Activated CD4-positive, alpha-beta T cell treated with anti-CD3 and anti-CD28 coated beads, Interleukin-2, amount 50 U/mL, for 1 hour (primary cell): ENCODE data around the gene MELK.

Source experiments
- DNase-seq: peaks from one replicate; pipeline ENCODE4 v3.0.0-alpha.2; 2020

MELK gene

DNA sequence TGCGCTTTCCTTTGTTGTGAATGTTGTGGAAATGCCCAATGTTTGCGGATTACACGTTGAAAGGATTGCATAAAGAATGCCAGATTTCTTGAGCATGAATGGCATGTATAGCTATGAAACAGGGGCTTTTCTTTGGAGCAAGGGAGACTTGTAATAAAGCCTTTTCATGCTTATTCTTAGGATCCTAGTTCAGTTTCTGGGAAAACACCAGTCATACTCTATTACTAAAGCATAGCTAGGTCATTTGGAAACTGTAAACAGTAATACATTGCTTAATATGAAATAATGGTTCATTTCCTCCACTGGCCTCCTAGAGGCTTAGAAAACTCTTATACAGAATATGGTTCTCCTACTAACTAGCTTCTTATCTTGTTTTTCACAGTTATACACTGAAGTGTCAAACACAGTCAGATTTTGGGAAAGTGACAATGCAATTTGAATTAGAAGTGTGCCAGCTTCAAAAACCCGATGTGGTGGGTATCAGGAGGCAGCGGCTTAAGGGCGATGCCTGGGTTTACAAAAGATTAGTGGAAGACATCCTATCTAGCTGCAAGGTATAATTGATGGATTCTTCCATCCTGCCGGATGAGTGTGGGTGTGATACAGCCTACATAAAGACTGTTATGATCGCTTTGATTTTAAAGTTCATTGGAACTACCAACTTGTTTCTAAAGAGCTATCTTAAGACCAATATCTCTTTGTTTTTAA lies 104.2 kb downstream of the MELK start:
- DNase-seq = no peak

DNA sequence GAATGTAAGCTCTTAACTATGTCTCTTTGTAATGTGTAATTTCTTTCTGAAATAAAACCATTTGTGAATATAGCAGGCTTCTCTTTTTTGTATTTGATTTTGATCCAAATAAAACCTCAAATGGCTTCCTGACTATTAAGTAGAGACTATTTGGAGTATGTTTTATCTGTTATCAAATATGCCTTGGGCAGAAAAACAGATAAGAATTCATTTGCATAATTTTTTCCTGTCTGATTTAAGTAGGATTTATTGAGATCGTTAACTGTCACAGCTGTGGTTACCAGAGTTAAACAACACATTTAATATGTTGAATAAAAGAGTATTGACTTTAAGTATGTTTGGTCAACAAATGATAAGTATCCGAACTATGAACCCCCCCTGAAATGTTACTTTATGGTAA lies 104.9 kb downstream of the MELK start:
- DNase-seq = no peak

DNA sequence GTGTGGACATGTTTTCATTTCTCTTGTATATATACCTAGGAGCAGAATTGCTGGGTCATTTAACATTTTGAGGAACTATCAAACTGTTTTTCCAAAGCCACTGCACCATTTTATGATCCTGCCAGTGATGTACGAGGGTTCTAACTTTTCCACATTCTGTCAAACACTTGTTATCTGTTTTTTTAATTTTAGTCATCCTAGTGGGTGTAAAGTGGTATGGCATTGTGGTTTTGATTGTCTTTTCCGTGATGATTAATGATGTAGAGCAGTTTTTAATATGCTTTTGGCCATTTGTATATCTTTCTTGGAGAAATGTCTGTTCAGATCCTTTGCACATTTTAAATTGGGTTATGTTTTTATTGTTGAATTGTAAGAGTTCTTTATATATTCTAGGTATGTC lies 107.0 kb downstream of the MELK start:
- no peak for DNase-seq

DNA sequence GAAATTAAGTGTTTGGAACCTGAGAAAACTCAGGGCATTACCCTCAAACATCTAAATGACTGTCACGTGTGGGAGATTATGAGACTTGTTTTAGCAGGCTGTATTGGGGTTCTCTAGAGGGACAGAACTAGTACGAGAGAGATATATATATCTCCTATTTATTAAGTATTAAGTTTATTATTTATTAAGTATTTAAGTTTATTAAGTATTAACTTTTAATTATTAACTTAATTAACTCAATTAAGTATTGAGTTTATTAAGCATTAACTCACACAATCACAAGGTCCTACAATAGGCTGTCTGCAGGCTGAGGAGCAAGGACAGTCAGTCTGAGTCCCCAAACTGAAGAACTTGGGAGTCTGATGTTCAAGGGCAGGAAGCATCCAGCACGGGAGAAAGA lies 113.8 kb downstream of the MELK start:
- DNase-seq = no peak

DNA sequence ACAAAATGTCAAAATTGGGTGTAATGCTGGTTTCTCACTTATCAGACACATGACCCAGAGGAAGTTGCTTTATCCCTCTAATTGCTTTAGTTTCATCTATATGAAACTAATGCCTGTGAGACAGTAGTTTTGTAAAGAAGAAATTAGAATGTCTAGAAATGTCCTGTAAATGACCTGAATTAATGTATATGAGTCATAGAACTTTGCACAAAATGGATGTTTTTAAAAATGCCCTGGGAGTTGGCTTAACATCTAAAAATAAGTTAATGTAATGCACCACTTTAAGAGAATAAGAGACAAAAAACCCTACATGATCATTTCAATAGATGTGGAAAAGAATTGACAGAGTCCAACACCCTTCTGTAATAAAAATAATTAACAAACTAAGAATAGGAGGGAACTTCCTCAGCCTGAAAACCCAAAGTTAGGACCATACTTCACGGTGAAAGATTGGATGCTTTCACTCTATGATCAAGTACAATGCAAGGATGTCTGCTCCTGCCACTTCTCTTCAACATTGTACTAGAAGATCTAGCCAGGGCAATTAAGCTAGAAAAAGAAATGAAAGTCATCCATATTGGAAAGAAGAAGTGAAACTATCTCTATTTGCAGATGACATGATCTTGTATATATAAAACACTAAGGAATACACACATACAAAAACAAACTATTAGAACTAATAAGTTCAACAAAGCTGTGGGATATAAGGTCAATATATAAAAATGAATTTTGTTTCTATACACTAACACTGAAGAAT lies 117.9 kb downstream of the MELK start:
- no peak for DNase-seq

DNA sequence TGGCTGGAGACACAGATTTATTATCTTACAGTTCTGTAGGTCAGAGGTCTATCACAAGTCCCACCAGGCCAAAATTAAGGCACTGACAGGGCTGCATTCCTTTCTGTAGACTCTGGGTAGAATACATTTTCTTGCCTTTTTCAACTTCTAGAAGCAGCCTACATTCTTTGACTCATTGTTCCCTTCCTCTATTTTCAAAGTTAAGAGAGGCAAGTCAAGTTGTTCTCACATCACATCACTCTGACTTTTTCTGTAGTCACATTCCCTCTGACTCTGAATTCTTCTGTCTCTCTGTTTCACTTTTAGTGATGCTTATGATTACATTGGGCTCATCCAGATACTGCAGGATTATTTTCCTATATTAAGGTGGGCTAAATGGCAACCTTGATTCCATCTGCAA lies 119.0 kb downstream of the MELK start:
- DNase-seq = no peak

DNA sequence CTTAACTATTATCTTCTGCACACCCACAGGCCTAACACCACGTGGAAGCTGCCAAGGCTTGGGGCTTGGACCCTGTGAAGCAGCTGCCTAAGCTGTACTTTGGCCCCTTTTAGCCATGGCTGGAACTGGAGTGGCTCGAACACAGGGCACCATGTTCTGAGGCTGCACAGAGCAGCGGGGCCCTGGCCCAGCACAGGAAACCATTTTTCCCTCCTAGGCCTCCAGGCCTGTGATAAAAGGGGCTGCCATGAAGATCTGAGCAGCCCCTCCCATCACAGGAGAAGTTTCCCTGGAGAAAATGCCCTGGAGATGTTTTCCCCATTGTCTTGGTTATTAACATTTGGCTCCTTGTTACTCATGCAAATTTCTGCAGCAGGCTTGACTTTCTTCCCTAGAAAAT lies 126.3 kb downstream of the MELK start:
- no peak for DNase-seq

DNA sequence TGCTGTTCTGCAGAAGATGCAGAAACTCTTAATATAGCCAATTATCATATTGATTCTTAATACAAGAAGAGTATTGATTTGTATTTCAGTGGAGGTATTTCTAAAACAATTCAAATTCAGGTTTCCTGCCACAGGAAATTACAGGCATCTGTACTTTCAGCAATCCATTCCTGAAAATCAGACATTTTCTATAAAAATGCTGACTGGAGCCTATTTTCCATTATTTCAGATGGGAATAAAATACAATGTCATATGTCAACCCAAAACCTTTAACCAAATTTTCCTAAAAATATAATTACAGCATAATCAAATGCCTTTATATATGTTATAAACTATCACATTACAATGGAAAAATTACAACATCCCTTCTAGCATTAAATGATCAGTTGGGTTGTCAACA lies 131.5 kb downstream of the MELK start:
- DNase-seq = no peak

DNA sequence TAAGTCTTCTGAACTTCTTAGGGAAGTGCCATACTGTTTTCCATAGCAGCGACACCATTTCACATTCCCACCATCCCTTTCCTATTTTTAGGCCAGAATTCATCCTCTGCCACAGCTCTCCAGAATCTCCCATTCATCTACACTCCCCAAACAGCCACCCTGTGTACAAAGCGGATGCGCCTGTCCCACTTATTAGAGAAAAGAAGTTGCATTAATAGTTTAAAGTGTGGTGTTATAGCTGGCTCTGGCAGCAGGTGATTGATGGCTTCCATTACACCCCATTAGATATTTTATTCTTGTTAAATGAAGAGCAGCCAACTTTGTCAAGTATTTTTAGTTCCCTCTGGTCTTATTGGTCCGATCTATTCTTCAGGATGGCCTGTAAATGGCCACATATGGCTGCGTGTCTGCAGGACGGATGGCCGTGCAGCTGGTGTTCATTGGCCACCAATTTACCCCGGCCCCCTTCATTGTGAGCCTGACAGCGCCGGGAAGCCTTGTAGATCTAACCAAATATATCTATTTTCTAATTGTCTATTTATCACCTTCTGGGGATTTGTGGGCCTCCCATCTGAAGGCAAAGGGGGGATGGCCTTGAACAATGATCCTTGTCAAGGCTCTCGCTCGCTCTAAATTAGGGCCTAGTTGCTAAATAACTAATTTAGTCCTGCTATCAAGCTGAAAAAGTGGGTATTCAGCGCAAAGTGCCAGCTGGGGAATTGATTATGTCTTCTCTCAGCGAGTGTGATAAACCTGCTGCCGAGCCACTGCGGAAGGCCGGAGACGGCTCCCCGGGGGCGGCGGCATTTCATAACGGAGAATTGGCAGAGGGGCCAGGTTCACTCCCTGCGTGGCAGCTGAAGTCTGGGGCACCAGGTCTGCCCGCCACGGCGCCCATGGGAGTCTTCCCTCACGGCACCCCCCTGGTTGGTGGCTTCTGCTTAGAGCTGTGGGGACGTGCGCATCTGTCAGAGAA lies 141.1 kb downstream of the MELK start:
- DNase-seq = no peak

DNA sequence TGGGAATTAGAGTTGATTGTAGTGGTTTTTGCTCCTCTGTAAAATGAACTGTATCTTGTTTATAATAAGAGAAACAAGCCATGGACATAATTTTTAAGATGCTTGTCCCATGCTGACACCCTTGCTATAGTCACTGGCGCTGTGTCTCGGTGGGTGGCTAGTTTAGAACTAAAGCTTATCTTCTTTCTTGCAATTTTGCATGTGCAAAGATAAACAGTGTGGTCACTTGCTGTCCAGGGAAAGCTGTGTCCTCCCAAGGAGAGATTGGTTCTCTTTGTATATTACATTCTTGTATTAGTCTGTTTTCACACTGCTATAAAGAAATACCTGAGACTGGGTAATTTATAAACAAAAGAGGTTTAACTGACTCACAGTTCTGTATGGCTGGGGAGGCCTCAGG lies 143.8 kb downstream of the MELK start:
- DNase-seq = no peak

DNA sequence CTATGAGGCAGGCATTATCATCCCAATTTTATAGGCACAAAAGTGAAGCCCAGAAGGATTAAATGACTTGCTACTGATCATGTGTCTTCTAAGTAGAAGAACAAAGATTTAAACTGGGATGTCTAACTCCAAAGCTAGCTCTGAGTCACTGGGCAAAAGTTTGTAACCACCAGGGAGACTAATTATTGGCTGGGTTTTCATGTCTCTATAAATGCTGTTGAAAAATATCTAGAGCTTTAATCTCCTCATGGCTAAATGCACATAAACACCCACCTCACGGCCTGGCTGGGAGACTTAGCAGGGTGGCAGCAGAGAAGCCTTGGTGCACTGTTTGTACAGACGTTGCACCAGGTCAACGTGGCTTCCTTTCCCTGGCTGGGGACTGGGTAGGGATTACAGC lies 144.6 kb downstream of the MELK start:
- no peak for DNase-seq

DNA sequence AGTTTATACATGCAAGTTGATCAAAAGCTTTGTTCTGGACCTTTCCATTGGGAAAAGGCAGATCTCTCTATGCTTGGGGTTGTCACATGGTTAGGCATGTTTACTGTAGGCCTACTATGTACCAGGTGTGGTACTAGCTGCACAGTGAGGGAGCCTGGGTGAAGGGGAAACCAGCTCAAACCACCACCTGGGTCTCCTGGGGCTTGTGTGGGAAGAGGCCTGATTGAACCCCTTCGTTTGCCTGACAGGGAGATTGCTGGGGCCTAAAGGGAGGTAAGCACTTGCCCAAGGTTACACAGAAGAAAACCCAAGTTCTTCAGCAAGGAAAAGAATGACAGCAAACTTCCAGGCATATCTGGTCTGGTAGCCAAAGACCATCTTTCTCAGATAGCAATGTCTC lies 145.9 kb downstream of the MELK start:
- DNase-seq = no peak

DNA sequence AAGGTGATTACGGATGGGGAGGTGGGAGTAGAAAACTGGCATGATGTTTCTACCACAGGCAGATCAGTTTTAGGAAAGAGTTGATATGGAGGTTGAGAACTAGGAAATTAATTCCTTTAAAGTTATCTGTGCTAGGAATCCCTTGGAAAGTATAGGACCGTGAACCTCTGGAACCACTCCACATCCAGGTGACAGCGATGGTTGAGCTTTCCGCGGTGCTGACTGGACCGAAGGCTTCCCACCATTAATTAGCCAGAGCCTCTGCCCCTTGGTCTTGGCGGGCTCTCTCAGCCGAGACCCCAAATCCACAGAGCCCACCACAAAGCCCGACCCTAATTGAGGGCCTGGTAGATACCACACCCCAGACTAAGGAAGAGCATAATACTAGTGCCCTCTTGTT lies 147.3 kb downstream of the MELK start:
- DNase-seq = no peak

DNA sequence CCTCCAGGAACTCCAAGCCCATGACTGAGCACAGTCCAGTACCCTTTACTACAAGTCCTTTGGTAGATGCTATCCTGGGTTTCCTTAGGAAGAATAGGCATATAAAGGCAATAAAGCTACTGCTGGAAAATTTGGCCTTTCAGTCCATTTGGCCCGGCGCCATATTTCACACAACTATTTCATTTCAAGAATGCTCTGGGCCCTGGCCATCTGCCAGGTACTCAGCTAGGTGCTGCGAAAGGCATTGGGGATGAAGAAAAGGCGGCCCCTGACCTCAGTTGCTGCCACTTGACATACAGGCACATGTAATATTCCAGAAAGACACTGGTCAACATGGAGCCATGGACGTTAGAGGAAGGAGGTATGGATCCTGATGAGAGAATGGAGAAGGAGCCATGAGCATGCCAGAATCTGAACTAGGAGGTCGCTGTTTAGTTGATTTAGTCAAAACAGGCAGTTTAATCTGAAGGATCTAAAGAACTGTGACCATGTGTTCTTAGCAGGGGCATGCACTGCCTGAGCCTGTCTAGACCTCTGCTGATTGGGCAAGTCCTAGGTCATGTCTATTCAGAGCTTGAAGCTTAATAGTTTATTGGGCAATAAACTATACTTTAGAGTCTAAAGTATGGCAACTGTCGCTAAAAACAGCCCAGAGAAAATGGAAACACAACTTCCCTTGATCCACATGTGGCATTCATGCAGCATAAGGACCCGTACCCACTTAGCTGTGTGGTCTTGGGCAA lies 149.3 kb downstream of the MELK start:
- no peak for DNase-seq

DNA sequence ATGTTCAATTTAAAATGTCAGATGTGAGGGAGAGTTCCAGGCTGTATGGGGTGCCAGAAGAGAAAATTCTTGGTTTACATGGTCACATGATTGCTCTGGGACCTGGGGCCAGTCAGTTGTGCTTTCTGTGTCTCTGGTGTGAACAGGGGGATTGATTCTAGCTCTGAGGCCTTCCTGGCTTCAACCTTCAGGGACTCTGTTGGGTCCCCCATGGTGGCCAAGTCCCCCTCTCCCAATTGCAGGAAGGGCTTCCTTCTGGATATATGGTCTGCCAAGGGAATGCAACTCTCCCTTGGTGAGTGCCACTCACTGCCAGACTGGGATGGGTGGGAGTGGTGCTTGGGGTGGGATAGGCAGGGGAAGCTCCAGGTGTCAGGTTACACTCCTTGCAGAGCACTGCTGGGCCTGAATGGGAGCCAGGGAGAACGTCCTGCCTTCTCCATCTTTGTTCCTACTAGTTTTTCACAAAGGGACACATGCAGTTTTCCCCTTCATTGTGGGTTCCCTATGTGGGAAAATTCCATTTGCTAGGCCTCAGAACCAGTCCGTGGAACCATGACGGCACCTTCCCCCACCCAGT lies 153.2 kb downstream of the MELK start:
- no peak for DNase-seq
